ENCODE data around the gene CLASP1. TPM values are rescaled to one million over a fixed set of nuclear protein-coding genes. Genes with fewer than 3 reads are reported as not detected.

Gene CLASP1
- total RNA-seq, 1 experiment from 2014 or later, result 42.9 TPM

GRCh38 chr2:121293450-121294325 is 355.6 kb downstream of the CLASP1 start:
- DNase-seq (ENCODE audit: low read depth), result no peak

GRCh38 chr2:121291251-121291580 is 358.0 kb downstream of the CLASP1 start:
- no peak for DNase-seq (ENCODE audit: low read depth)

GRCh38 chr2:121289271-121289670 is 360.0 kb downstream of the CLASP1 start:
- DNase-seq (ENCODE audit: low read depth), result no peak

GRCh38 chr2:121288454-121289231 is 360.6 kb downstream of the CLASP1 start:
- DNase-seq (ENCODE audit: low read depth), result no peak

- no peak for DNase-seq (ENCODE audit: low read depth)
Measured at GRCh38 chr2:121287956-121288355, 361.3 kb downstream of the CLASP1 start.

Other genes starting within 250 kb of the CLASP1 start
- gene RNU4ATAC, start 118.6 kb downstream of the CLASP1 start, total RNA-seq (2014; rRNA removed), result under 0.01 TPM in 1 of 2 replicates, not detected in the other
- 55.7 and 84.9 TPM in 2 replicates for gene NIFK, start 87.4 kb upstream of the CLASP1 start, total RNA-seq (2014; rRNA removed)
- gene TSN, start 106.2 kb upstream of the CLASP1 start, total RNA-seq (2014; rRNA removed), result 62.7 and 66.0 TPM in 2 replicates

All from LHCN-M2 (cell line).